GM21390 (cell line): Measurements from ENCODE around the gene RSU1.
"Not testable (repeated sequence)": the region's sequence is repeated elsewhere in the genome, so short reads cannot be mapped to it uniquely, and the experiment has no call there.

ENCODE experiments used
- ATAC-seq: cut with Tn5 transposase; IDR thresholded peaks from one replicate; pipeline ENCODE4 v1.9.1; 2021; ENCODE audit not compliant: unreplicated experiment

Gene RSU1

DNA sequence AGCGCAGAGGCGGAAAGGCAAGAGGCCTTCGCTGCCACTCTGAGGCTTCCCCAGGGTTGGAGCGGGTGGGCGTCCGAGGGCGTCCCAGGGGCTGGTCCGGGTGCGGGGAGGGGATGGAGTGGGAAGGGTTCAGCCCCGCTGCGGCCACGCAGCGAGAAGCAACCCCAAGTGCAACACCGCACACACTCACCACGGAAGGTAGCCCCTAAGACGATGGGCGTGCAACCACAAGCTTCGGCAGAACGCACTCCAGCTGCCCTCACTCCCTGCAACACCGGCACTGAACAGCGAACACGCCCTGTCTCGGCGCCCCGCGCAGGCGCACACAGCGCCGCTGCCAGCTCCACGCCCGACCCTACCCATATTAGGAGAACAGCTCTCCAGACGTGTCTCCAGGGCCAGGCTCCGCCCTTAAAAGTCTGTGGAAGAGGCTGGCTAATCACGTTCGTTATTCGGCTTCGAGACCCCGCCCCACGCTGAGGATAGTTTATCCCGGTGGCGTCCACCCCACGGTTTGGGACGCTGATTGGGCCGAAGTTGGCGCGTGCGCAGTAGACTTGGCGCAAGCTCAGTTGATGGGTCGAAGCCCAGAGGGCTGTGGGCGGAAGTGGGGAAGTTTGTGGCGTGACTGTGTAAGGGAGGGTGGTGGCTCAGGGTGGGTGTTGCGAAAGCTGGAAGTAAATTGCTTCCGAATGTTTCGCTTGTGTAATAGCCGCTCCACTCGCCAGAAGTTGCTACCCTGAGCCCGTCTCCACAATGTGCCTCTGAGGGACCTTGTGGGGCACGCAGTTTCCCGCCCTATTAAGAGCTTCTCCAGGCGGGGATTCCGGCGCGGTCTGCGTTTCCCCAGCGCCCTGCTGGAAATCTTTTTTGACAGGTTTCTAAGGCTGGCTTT is at the start of gene RSU1:
TSS of gene RSU1 (minus strand) at position 300 of the 895 bp plus-strand sequence. CDS start 343 bp downstream, outside the sequence.
- peak; percentile 98 for ATAC-seq

DNA sequence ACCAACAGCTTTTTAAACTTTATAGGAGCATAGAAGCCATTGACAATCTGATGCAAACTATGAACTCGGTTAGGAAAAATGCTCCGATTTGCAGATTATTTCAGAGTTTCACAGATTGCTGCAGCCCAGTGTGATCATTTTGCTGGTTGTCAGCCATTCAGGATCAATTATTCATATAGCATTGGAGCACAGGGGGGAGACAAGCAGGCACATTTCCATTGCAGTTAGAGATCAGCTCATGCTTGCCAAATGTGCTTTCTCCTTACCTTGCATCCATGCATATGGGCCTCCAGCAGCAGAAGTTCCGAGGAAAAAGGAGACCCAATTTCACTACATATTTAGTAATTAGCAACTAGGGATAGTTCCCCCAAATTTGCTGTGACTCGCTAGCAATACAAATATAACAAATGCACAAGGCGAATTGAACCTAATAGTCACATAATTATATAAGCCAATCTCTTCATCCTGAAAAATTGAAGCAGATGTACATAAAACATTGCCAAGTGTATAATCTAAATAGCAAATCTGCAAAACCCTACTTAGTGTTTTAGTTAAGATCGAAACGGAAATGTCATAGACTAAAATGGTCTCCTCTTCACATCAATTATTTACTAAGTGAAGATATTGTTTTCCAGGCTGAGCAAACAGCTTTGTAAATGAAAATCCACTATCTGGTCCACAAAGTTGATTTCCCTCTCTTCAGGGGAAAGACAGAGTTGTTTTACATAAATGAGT is 49.5 kb upstream of the RSU1 start:
- ATAC-seq, result no peak

DNA sequence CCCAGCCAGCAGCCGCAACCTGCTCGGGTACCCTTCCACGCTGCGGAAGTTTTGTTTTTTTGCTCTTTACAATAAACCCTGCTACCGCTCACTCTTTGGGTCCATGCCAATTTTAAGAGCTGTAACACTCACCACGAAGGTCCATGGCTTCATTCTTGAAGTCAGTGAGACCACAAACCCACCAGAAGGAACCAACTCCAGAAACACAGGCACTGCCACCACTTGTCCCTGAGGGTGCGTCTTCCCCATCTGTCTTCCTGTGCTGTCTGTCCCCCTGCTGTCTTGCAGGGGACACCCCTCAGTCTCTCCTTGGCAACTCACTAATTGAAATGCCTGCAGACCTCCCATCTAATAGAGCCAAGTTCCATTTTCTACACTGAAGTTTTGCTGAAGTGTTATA is 48.5 kb upstream of the RSU1 start:
- no peak for ATAC-seq

DNA sequence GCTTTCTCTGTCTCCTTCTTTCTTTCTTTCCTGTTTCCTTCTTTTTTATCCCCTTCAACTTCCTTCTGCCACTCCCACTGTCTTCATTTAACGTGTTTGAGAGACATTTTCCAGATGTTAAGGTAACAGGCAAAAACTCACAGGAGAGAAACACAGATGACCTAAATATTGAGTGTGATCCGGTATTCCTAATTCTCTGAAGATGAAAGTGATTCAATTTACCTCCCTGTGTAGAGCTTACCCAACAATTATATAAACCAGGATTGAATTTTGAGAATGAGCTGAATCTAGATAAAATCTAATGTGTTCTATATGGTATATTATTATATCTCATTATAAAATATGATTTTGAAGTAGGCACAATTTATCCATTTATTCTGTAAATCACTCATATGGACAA is 46.5 kb upstream of the RSU1 start:
- no peak for ATAC-seq

DNA sequence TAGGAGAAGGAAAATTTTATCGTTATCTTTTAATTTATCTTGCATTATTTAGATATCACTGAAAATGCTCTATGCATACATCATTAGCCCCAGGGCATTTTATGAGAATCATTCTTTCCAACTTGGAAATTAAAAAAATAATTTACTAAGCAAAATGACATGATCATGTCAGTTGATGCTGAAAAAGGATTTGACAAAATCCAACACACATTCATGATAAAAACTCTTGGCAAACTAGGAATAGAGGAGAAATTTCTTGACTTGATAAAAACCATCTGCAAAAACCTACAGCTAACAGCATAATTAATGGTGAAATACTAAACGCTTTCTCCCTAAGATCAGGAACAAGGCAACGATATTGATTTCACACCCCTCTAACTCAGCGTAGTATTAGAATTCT is 40.2 kb upstream of the RSU1 start:
- ATAC-seq, result no peak

DNA sequence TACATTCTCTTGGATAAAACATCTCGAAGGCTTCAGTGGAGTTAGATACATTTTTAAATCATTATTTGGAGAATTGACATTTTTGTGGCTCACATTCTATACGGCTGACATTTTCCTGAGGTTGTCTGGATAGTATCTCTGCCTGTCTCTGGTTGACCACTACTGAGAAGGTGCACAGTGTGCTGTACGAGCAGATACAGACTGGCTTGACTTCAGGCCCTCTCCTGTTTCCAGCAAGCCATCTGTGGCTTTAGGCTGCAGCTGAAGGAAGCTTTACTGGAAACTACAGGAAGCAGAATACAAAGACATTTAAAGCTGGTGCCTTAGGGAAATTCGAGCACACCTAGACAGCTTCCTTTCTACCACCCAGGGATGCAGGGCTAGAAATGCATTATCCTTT is 39.3 kb upstream of the RSU1 start:
- no peak for ATAC-seq

DNA sequence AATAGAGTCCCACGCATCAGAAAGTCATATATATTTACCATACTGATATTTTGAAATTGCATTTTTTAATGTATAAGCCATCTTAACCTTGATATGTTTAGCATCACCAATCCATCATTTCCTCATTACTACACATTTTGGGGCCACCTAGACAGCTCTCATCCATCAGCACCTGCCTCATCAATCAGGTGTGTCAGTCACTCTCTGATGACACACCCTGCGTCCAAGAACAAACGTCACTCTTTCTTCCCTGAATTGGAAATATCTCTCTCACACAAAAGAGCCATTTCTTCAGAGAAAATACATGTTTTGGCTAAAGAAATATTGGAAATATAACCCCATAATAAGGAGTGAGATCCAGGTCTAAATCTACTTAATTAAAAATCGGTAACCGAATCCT is 38.9 kb upstream of the RSU1 start:
- no peak for ATAC-seq

DNA sequence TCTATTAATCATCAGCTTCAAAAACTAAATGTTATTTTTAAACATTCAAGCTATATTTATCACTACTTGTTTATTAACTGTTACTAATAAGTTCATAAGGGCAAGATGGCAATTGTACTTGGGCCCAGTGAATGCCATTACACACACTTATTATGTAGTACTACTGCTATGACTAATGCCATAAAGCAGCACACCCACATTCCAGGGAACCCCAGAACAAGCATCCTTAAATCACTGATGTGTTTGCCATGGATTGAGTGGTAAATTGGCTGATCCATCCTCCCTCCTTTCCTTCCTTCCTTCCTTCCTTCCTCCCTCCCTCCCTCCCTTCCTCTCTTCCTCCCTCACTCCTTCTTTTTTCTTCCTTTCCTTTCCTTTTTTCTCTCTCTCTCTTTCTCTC is 37.4 kb upstream of the RSU1 start:
- ATAC-seq, result no peak

DNA sequence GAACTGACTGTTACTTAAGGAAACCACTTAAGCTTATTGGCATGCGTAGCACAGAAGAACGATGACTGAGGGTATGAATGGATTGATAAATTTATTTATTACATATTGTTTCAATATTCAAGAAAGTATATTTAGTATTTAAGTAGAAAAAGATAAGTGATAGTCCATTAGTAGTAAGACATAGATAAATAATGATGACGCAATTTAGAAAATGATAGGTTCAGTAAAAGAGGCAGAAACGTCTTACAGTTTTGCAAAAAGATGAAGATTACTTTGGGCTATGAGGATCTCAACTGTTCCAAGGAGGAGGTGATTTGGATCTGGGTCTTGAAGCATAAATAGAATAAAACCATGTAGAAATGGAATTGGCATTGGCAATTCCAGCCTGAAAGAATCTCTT is 36.6 kb upstream of the RSU1 start:
- no peak for ATAC-seq

DNA sequence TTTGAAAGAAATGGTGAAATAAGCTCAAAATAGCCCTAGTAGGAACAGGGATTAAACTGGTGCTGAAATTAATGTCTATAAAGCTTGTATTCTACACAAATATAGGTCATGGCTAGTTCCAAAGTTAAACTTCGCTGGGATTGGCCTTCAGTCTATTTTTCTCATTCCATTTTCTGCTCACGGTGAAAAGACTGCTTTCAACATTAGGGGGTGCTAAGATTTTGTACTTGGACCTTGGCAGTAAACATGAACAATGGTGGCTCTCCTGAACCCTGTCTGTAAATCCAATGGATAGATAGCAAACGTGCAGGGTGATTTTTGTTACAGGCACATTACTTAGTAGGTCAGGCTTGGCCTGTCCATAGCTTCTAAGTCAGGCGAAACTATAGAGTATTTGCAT is 36.0 kb upstream of the RSU1 start:
- no peak for ATAC-seq

DNA sequence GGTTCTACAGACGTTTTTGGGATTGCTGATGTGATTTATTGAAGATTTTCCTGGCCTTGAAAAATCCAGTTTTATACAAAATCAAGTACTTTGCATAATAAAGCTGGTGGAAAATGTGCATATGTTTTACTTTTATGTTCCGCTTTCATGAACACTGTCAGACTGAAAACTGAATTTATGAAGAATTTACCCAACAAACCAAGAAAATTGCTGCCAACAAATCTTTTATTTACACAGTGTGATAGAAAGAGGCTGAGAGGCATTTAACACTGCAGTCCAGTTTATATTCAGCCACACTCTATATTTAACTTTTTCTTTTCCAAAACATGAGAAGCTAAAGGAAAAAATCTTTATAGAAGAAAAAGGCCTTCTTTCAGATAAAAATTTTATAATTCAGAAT is 35.4 kb upstream of the RSU1 start:
- no peak for ATAC-seq

DNA sequence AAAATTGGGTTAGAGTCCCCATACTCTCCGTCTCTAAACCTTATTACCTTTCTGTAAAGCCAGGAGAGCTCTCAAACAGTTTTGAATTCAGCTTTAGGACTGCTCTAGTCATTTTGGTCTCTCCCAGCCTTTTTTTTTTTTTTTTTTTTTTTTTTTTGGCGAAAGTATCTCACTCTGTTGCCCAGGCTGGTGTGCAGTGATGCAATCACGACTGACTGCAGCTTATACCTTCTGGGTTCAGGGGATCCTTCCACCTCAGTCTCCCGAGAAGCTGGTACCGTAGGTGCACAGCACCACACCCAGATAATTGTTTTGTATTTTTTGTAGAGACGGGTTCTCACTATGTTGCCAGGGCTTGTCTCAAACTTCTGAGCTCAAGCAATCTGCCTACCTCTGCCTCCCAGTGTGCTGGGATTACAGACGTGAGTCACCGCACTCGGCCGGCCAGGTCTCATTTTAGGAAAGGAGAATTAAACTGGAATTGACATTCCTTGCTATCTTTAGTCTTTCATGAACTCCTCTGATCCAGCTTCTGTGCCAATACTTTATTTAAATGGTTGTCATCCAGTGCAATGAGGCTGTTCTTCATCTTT is 31.4 kb upstream of the RSU1 start:
- ATAC-seq, result no peak

DNA sequence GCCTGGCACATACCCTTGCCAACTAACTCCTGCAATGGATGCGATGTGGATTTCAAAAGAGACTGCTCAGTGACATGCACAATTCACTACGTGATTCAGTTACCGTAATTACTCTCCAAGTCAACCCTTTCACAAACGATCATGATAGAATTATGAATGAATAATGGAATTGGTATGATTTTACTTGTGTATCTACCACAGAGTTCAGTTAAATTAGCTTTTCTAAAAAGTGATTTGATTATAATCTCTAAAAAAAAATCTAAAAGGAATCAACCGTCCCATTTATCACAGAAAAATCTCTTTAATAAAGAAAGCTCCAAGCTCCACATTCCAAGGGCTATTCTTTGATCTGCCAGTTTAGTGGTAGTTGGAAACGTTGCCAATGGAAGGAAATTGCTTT is 30.4 kb upstream of the RSU1 start:
- ATAC-seq, result no peak

DNA sequence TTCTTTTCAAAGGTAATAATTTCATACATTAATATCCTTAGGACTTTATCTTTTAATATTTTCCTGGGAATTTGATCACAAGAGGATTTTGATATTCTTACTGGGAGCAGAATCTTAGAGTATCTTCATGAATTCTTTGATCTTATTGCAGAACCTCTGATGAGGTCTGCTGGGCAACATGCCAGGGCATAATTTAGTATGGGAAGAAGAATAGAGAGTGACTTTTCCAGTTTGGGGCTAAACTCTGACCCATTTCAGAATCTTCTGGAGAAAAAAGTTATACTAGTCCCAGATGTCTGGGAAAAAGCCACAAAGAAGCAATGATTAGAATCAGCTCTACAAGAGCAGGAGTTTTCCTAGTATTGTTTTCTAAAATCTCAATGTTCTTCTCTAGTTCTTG is 28.0 kb upstream of the RSU1 start:
- ATAC-seq, result no peak

DNA sequence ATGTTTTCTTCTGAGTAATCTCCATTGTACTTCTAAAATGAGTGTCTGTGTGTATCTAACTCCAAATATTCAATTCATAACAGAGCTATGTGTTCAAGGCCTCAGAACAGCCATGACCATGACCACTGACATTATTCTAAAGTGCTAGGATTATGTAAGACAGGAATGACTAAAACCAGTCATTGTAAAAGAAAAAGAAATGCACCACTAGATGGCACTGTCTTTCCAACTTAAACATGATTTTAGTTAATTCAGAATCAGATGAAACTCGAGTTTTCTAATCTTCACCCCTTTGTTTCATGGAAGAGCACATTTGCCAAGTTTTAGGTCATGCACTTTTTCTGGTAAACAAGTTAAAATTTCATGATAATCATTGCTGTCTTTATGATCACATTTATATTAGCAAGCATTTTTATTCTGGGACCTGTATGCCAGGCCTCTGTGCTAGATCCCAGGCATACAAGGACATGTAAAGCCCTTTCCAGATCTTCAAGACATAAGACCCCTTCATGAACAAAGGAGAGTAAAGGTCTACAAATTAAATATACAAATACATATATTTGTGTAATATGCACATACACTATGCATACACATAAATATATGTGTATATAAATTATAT is 26.1 kb upstream of the RSU1 start:
- no peak for ATAC-seq

DNA sequence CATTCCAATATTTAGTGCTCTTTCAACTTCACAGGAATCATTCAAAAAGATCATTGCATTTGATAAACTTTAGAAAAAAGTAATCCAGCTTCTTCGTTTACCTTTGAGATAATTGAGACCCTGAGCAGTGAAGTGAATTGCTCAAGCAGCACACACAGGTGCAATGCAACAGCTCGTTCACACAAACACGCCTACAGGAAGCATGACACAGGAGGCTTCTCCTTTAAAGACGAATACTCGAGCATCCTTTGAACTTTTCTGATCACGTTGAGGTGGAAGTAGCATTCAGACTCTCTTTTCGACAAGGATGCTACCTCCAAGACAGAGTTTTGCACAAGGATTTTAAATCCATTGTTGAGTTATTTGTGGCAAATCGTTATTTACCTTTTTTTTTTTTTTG is 18.0 kb upstream of the RSU1 start:
- ATAC-seq, result no peak

DNA sequence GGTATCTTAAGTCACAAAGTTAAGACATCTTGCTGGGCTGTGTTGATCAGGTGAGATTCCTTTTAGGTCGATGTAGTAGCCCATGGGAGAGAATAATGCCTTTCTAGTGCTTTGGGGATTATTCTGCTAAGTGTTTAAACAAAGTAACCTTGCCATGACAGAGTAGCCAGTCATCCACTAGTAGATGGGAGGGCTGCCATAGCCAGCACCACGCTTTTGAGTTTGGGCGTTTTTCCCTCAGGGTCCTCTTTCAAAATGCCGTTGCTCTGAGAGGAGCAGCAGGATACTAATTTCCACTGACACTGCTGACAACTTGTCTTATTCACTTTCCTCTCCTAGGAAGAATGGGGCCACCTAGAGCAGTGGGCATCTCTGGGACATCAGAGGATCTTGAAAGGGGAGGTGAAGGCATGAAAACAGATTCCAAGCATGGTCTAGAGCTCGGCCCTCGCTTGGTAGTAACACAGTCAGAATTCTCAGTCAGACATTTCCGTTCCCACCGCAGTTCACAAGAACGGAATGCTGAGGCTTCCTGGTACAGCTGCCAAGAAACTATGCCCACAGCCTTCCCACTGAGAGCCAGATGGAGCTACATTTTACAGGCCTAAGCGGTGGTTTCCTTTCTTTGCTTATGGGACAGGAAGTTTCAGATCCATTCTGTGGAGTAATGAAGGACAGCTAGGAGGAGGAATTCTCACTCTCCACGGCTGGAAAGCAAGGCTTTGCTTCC is 15.3 kb upstream of the RSU1 start:
- no peak for ATAC-seq

DNA sequence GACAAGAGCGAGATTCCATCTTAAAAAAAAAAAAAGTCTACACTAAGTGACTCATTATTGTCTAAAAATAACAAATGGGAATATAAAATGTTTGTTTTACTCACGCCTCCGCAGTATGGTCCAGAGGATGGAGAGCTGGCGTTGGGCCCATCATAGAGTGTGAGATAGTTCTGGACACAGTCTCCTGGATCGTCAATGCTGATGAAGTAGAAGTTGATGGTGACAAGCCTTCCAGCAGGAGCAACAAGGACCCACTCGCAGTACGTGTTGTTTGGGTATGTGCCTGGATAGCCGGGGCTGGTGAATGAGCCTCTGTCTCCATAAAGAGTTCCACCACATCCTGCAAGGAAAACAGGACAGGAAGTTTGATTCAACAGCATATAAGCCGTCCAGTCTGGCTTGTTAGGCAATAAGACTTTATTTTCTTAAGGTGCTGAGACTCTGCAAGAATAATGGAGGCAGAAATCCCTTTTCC is 11.5 kb upstream of the RSU1 start:
- no peak for ATAC-seq

DNA sequence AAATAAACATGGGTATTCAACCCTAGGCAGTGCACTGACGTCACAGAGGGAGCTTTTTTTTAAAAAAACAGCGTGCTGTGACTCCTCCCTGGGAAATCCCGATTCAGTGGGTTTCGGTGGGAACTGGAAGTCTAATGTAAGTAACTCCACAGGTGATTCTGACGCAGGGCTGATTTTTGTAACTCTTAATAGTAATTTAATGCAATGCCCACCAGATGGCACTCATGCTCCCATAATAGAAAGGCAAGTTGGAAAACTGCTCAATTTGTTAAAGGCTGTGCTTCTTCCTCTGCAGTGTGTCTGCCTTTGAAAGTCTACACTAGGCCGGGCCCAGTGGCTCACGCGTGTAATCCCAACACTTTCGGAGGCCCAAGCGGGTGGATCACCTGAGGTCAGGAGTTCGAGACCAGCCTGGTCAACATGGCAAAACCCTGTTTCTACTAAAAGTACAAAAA is 10.9 kb upstream of the RSU1 start:
- ATAC-seq, result peak; percentile 89

DNA sequence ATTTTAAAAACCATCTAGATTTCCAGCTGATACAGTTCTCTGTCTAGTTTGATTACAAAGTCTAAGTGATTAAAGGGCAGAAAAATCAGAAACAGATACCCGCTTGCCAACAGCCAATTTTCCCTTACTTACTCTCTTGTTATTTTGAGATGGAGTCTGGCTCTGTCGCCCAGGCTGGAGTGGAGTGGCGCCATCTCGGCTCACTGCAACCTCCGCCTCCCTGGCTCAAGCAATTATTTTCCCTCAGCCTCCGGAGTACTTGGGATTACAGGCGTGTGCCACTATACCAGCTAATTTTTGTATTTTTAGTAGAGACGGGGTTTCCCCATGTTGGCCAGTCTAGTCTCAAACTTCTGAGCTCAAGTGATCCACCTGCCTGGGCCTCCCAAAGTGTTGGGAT is 10.2 kb upstream of the RSU1 start:
- not testable (repeated sequence) for ATAC-seq
